Measurements from ENCODE around the gene DGCR6.
"Not testable (repeated sequence)": the region's sequence is repeated elsewhere in the genome, so short reads cannot be mapped to it uniquely, and the experiment has no call there.

The DGCR6 gene

DNA sequence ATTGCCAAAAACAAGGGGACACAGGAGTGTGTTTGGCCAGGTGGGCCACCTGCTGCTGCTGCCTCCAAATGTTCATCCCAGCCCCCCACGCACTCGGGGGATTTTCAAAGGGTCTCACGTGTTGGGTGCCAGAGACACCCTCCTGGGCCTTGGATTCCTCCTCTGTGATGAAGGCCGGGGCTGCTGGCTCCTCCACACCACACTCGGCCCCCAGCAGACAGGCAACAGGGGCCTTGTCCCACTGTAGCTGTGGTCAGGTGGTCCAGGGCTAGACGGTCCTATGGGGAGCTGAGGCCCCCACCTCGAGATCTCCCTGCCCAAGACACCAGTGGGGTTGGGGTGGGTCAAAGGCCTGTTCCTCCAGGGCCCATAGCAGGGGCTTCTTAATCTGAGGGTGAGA lies 55.1 kb downstream of the DGCR6 start:
- not testable (repeated sequence) for FAIRE-seq
